ENCODE data around the gene DCC. TPM values are rescaled to one million over a fixed set of nuclear protein-coding genes. Genes with fewer than 3 reads are reported as not detected.

DCC gene
- total RNA-seq, 1 donor from 2014 or later: under 0.01 TPM

GRCh38 chr18:52605345-52605744, 265.3 kb downstream of the DCC start:
- Histone ChIP-seq H3K9ac (ENCODE audit: low read depth in 1 of 3, low read length in 3 of 3) (no peak overlapping the region), H3K27ac (ENCODE audit: low read depth, low read length) (no peak overlapping the region), H3K4me1 (ENCODE audit: control insufficient read depth in 3 of 3, insufficient read depth in 3 of 3, low read length in 3 of 3) (no peaks in the 10 kb centered on the region), H3K4me3 (ENCODE audit: low read length in 3 of 3) (no peak overlapping the region), H3K36me3 (ENCODE audit: control insufficient read depth in 3 of 3, insufficient read depth in 3 of 3, low read length in 3 of 3) (no peaks in the 10 kb centered on the region), H3K9me3 (ENCODE audit: control insufficient read depth in 3 of 3, low read length in 3 of 3) (no peaks in the 10 kb centered on the region), H3K27me3 (ENCODE audit: control insufficient read depth in 3 of 3, insufficient read depth in 3 of 3, low read length in 3 of 3) (no peaks in the 10 kb centered on the region)

DNA sequence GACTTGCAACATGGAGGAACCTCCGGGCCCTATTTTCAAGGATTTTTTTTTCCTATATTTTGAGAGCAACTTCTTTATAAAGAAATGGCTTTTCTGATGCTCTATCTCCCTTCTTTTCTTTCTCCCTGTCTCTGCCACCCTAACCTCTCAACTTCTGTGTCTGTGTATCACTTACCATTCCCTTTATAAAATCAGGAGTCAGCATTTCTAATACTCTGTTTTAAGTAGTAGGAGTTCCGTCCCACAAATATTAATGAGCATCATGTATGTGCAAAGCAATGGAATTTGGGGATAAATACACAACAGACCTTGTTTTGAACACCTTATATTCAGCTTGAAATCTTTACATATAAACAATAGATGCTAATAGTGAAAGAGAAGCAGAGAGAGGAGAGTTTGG, 268.0 kb downstream of the DCC start:
- Histone ChIP-seq H3K27ac (ENCODE audit: low read depth, low read length) (no peak overlapping the region), H3K36me3 (ENCODE audit: control insufficient read depth in 3 of 3, insufficient read depth in 3 of 3, low read length in 3 of 3) (no peaks in the 10 kb centered on the region), H3K4me3 (ENCODE audit: low read length in 3 of 3) (no peak overlapping the region), H3K27me3 (ENCODE audit: control insufficient read depth in 3 of 3, insufficient read depth in 3 of 3, low read length in 3 of 3) (no peaks in the 10 kb centered on the region), H3K9ac (ENCODE audit: low read depth in 1 of 3, low read length in 3 of 3) (no peak overlapping the region), H3K9me3 (ENCODE audit: control insufficient read depth in 3 of 3, low read length in 3 of 3) (no peaks in the 10 kb centered on the region), H3K4me1 (ENCODE audit: control insufficient read depth in 3 of 3, insufficient read depth in 3 of 3, low read length in 3 of 3) (no peaks in the 10 kb centered on the region)

- H3K4me1 ChIP-seq (ENCODE audit: control insufficient read depth in 3 of 3, insufficient read depth in 3 of 3, low read length in 3 of 3): no peaks in the 10 kb centered on the region
- no peak overlapping the region for H3K27ac ChIP-seq (ENCODE audit: low read depth, low read length)
- no peak overlapping the region for H3K9ac ChIP-seq (ENCODE audit: low read depth in 1 of 3, low read length in 3 of 3)
- no peak overlapping the region for H3K4me3 ChIP-seq (ENCODE audit: low read length in 3 of 3)
- no peaks in the 10 kb centered on the region for H3K9me3 ChIP-seq (ENCODE audit: control insufficient read depth in 3 of 3, low read length in 3 of 3)
- no peaks in the 10 kb centered on the region for H3K27me3 ChIP-seq (ENCODE audit: control insufficient read depth in 3 of 3, insufficient read depth in 3 of 3, low read length in 3 of 3)
- no peaks in the 10 kb centered on the region for H3K36me3 ChIP-seq (ENCODE audit: control insufficient read depth in 3 of 3, insufficient read depth in 3 of 3, low read length in 3 of 3)
Measured at GRCh38 chr18:52610451-52611115, 270.6 kb downstream of the DCC start.

- Histone ChIP-seq H3K27ac (ENCODE audit: low read depth, low read length) (no peak overlapping the region), H3K27me3 (ENCODE audit: control insufficient read depth in 3 of 3, insufficient read depth in 3 of 3, low read length in 3 of 3) (no peaks in the 10 kb centered on the region), H3K4me3 (ENCODE audit: low read length in 3 of 3) (no peak overlapping the region), H3K36me3 (ENCODE audit: control insufficient read depth in 3 of 3, insufficient read depth in 3 of 3, low read length in 3 of 3) (no peaks in the 10 kb centered on the region), H3K9me3 (ENCODE audit: control insufficient read depth in 3 of 3, low read length in 3 of 3) (no peaks in the 10 kb centered on the region), H3K4me1 (ENCODE audit: control insufficient read depth in 3 of 3, insufficient read depth in 3 of 3, low read length in 3 of 3) (no peaks in the 10 kb centered on the region), H3K9ac (ENCODE audit: low read depth in 1 of 3, low read length in 3 of 3) (no peak overlapping the region)
Measured at GRCh38 chr18:52612406-52612805, 272.4 kb downstream of the DCC start.

DNA sequence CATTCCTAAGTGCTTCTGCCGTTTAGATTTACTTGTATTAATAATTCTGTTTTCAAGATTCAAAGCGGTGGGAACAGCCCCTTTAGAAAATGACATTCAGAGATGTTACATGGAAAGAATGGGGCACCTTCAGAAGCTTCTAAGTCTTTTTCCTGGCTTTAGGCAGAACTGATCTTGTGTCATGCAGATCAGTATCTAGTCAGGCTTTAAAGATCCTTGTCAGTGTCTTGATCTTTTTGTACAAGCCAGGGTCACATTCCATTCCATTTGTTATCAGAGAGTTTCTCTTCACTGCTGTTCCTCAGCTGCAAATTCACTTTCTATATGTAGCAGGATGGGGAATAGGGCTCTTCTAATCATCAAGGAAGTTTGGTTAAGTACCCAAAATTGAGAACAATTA, 275.3 kb downstream of the DCC start:
- Histone ChIP-seq H3K9me3 (ENCODE audit: control insufficient read depth in 3 of 3, low read length in 3 of 3) (no peaks in the 10 kb centered on the region), H3K27me3 (ENCODE audit: control insufficient read depth in 3 of 3, insufficient read depth in 3 of 3, low read length in 3 of 3) (no peaks in the 10 kb centered on the region), H3K36me3 (ENCODE audit: control insufficient read depth in 3 of 3, insufficient read depth in 3 of 3, low read length in 3 of 3) (no peaks in the 10 kb centered on the region), H3K4me1 (ENCODE audit: control insufficient read depth in 3 of 3, insufficient read depth in 3 of 3, low read length in 3 of 3) (no peaks in the 10 kb centered on the region), H3K4me3 (ENCODE audit: low read length in 3 of 3) (no peak overlapping the region), H3K27ac (ENCODE audit: low read depth, low read length) (no peak overlapping the region), H3K9ac (ENCODE audit: low read depth in 1 of 3, low read length in 3 of 3) (no peak overlapping the region)

DNA sequence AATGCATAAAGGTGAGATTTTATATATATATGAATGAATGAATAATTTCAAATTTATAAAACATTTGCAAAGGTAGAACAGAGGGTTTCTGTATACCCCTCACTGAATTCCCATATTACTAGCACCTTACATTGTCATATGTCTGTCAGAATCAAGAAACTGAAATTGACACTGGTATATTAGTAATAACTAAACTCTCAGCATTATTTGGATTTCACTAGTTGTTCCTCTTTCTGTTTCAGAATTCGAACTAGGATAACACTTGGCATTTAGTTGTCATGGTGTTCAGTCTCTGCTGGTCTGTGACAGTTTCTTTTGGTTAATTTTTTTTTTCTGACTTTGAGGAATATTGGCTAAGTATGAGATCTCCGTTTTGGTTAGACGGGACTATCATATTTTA, 275.9 kb downstream of the DCC start:
- Histone ChIP-seq H3K27me3 (ENCODE audit: control insufficient read depth in 3 of 3, insufficient read depth in 3 of 3, low read length in 3 of 3) (no peaks in the 10 kb centered on the region), H3K27ac (ENCODE audit: low read depth, low read length) (no peak overlapping the region), H3K36me3 (ENCODE audit: control insufficient read depth in 3 of 3, insufficient read depth in 3 of 3, low read length in 3 of 3) (no peaks in the 10 kb centered on the region), H3K4me3 (ENCODE audit: low read length in 3 of 3) (no peak overlapping the region), H3K9ac (ENCODE audit: low read depth in 1 of 3, low read length in 3 of 3) (no peak overlapping the region), H3K4me1 (ENCODE audit: control insufficient read depth in 3 of 3, insufficient read depth in 3 of 3, low read length in 3 of 3) (no peaks in the 10 kb centered on the region), H3K9me3 (ENCODE audit: control insufficient read depth in 3 of 3, low read length in 3 of 3) (no peaks in the 10 kb centered on the region)

GRCh38 chr18:52617931-52618330, 277.9 kb downstream of the DCC start:
- Histone ChIP-seq H3K9ac (ENCODE audit: low read depth in 1 of 3, low read length in 3 of 3) (no peak overlapping the region), H3K9me3 (ENCODE audit: control insufficient read depth in 3 of 3, low read length in 3 of 3) (no peaks in the 10 kb centered on the region), H3K36me3 (ENCODE audit: control insufficient read depth in 3 of 3, insufficient read depth in 3 of 3, low read length in 3 of 3) (no peaks in the 10 kb centered on the region), H3K4me1 (ENCODE audit: control insufficient read depth in 3 of 3, insufficient read depth in 3 of 3, low read length in 3 of 3) (no peaks in the 10 kb centered on the region), H3K27ac (ENCODE audit: low read depth, low read length) (no peak overlapping the region), H3K4me3 (ENCODE audit: low read length in 3 of 3) (no peak overlapping the region), H3K27me3 (ENCODE audit: control insufficient read depth in 3 of 3, insufficient read depth in 3 of 3, low read length in 3 of 3) (no peaks in the 10 kb centered on the region)

DNA sequence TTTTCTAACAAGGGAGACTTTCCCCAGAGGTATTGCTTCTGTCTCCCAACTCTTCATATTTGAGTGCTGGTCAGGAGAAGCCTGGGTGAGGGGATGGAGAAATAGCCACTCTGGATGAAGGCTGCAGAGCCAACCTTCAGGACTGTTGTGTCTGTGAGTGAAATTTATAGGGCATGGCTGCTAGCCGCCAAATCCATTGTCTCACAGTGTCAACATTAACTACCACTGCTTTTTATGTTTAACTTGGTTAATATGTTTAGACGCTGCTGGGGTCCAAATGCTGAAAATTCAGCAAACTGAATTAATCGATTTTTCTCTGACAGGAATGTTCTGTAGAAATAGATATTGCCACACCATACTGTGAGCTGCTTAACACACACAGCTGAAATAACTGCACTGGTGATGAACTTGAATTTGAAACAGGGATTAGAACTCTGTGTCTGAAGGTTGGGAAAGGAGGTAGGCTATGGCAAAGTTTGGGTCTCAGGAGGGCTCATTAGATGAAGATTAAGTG, 281.0 kb downstream of the DCC start:
- Histone ChIP-seq H3K36me3 (ENCODE audit: control insufficient read depth in 3 of 3, insufficient read depth in 3 of 3, low read length in 3 of 3) (no peaks in the 10 kb centered on the region), H3K4me3 (ENCODE audit: low read length in 3 of 3) (no peak overlapping the region), H3K9me3 (ENCODE audit: control insufficient read depth in 3 of 3, low read length in 3 of 3) (no peaks in the 10 kb centered on the region), H3K27ac (ENCODE audit: low read depth, low read length) (no peak overlapping the region), H3K4me1 (ENCODE audit: control insufficient read depth in 3 of 3, insufficient read depth in 3 of 3, low read length in 3 of 3) (no peaks in the 10 kb centered on the region), H3K27me3 (ENCODE audit: control insufficient read depth in 3 of 3, insufficient read depth in 3 of 3, low read length in 3 of 3) (no peaks in the 10 kb centered on the region), H3K9ac (ENCODE audit: low read depth in 1 of 3, low read length in 3 of 3) (no peak overlapping the region)

DNA sequence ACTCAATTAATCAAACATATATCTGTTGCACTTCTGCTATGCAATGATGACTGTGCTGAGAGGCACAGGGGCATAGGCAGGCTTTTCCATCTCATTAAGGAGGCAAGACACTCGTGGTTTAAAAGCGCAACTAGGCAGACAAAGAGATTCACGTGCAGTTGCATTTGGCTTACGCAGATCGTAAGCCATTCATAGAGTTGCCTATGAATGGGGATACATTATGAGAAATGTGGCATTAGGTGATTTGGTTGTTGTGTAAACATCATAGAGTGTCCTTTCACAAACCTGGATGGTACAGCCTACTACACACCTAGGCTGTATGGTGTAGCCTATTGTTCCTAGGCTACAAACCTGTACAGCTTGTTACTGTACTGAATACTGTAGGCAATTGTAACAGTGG, 284.7 kb downstream of the DCC start:
- H3K27ac ChIP-seq (ENCODE audit: low read depth, low read length): no peak overlapping the region
- H3K36me3 ChIP-seq (ENCODE audit: control insufficient read depth in 3 of 3, insufficient read depth in 3 of 3, low read length in 3 of 3): no peaks in the 10 kb centered on the region
- H3K9ac ChIP-seq (ENCODE audit: low read depth in 1 of 3, low read length in 3 of 3): no peak overlapping the region
- H3K9me3 ChIP-seq (ENCODE audit: control insufficient read depth in 3 of 3, low read length in 3 of 3): no peaks in the 10 kb centered on the region
- H3K4me3 ChIP-seq (ENCODE audit: low read length in 3 of 3): no peak overlapping the region
- no peaks in the 10 kb centered on the region for H3K27me3 ChIP-seq (ENCODE audit: control insufficient read depth in 3 of 3, insufficient read depth in 3 of 3, low read length in 3 of 3)
- no peaks in the 10 kb centered on the region for H3K4me1 ChIP-seq (ENCODE audit: control insufficient read depth in 3 of 3, insufficient read depth in 3 of 3, low read length in 3 of 3)

DNA sequence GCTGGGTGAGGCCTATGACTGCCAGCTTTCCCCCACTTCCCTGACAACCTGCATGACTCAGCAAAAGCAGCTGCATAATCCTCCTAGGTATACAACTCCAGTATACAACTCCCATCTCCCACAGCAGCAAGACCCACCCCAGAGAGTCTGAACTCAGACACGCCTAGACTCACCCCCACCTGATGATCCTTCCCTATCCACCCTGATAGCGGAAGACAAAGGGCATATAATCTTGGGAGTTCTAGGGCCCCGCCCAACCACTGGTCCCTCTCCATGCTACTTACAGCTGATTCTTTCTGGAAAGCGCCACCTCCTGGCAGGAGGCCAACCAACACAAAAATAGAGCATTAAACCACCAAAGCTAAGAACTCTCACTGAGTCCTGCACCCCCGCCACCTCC, 296.5 kb downstream of the DCC start:
- H3K27ac ChIP-seq (ENCODE audit: low read depth, low read length): no peak overlapping the region
- H3K36me3 ChIP-seq (ENCODE audit: control insufficient read depth in 3 of 3, insufficient read depth in 3 of 3, low read length in 3 of 3): no peaks in the 10 kb centered on the region
- H3K4me1 ChIP-seq (ENCODE audit: control insufficient read depth in 3 of 3, insufficient read depth in 3 of 3, low read length in 3 of 3): no peaks in the 10 kb centered on the region
- H3K9me3 ChIP-seq (ENCODE audit: control insufficient read depth in 3 of 3, low read length in 3 of 3): no peaks in the 10 kb centered on the region
- no peak overlapping the region for H3K9ac ChIP-seq (ENCODE audit: low read depth in 1 of 3, low read length in 3 of 3)
- H3K4me3 ChIP-seq (ENCODE audit: low read length in 3 of 3): no peak overlapping the region
- no peaks in the 10 kb centered on the region for H3K27me3 ChIP-seq (ENCODE audit: control insufficient read depth in 3 of 3, insufficient read depth in 3 of 3, low read length in 3 of 3)
